GM18520 (cell line): ENCODE measurements around the gene FBP2.
"Not testable (repeated sequence)": the region's sequence is repeated elsewhere in the genome, so short reads cannot be mapped to it uniquely, and the experiment has no call there.

Experiments used
- ATAC-seq: cut with Tn5 transposase; IDR thresholded peaks from one replicate; pipeline ENCODE4 v1.9.1; 2021; ENCODE audit not compliant: unreplicated experiment

The FBP2 gene

GRCh38 chr9:94606646-94607422 lies 13.2 kb upstream of the FBP2 start:
- ATAC-seq: no peak

GRCh38 chr9:94603259-94604160 lies 9.9 kb upstream of the FBP2 start:
- no peak for ATAC-seq

- no peak for ATAC-seq
Observed at GRCh38 chr9:94602666-94603065, 9.0 kb upstream of the FBP2 start.

GRCh38 chr9:94600715-94601114 lies 7.1 kb upstream of the FBP2 start:
- ATAC-seq: no peak

GRCh38 chr9:94600258-94600657 lies 6.6 kb upstream of the FBP2 start:
- ATAC-seq: no peak

GRCh38 chr9:94599102-94599501 lies 5.5 kb upstream of the FBP2 start:
- ATAC-seq: no peak

GRCh38 chr9:94592683-94593082 lies 941 bp downstream of the FBP2 start:
- ATAC-seq: not testable (repeated sequence)

- no peak for ATAC-seq
Observed at GRCh38 chr9:94591876-94592275, 1.7 kb downstream of the FBP2 start.

GRCh38 chr9:94591046-94591545 lies 2.5 kb downstream of the FBP2 start:
- ATAC-seq: not testable (repeated sequence)

- ATAC-seq: no peak
Observed at GRCh38 chr9:94588681-94589080, 4.9 kb downstream of the FBP2 start.

GRCh38 chr9:94586814-94587213 lies 6.8 kb downstream of the FBP2 start:
- no peak for ATAC-seq

- ATAC-seq: no peak
Observed at GRCh38 chr9:94586316-94586715, 7.3 kb downstream of the FBP2 start.

- no peak for ATAC-seq
Observed at GRCh38 chr9:94584555-94584954, 9.1 kb downstream of the FBP2 start.

GRCh38 chr9:94581728-94582127 lies 11.9 kb downstream of the FBP2 start:
- ATAC-seq: no peak

- no peak for ATAC-seq
Observed at GRCh38 chr9:94577571-94577970, 16.1 kb downstream of the FBP2 start.

GRCh38 chr9:94577036-94577435 lies 16.6 kb downstream of the FBP2 start:
- ATAC-seq: no peak

GRCh38 chr9:94576131-94576530 lies 17.5 kb downstream of the FBP2 start:
- ATAC-seq: no peak

GRCh38 chr9:94568972-94569712 lies 24.5 kb downstream of the FBP2 start:
- no peak for ATAC-seq

- no peak for ATAC-seq
Observed at GRCh38 chr9:94568250-94568889, 25.3 kb downstream of the FBP2 start.

GRCh38 chr9:94567271-94567670 lies 26.4 kb downstream of the FBP2 start:
- ATAC-seq: no peak

GRCh38 chr9:94566550-94566949 lies 27.1 kb downstream of the FBP2 start:
- no peak for ATAC-seq
